Body of pancreas (tissue), 4 donors: Measurements from ENCODE around the gene ZFX.

Experiments used
- POLR2A ChIP-seq, 3 donors: fragments of 450-650 bp; IDR thresholded peaks; one replicate each; pipeline ENCODE4 v1.6.1; 2016; ENCODE audit warnings: antibody characterized with exemption in 3 of 3, mild to moderate bottlenecking in 2 of 3
- TF ChIP-seq, protein P1 (sequence below), 7 experiments: fragments of 450-650 bp in 4 of 7; fragments of 200-600 bp in 3 of 7; sonication (generic) in 3 of 7; IDR thresholded peaks; one replicate each; pipeline ENCODE4 v1.5.1; 2016 to 2019; ENCODE audit warnings: antibody characterized with exemption in 7 of 7

DNA sequence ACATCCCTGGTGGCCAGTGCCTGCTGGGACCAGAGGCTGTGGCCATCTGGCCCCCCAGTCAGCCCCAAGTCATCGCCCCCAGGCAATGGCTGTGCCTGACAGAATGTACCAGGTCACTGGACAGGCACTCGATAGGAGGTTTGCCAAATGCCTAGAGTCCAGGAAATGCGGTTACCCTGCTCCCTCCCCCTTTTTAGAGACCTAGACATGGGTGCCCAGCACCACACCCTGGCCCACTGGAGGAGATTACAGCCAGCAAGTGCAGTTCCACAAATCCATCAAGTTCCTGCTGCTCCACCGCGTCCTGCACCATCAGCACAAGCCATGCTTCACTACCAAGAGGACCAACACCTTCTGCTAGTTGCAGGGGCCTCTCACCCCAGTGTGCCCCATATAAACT lies 16.2 kb upstream of the ZFX start:
- TF ChIP-seq, protein P1, sequence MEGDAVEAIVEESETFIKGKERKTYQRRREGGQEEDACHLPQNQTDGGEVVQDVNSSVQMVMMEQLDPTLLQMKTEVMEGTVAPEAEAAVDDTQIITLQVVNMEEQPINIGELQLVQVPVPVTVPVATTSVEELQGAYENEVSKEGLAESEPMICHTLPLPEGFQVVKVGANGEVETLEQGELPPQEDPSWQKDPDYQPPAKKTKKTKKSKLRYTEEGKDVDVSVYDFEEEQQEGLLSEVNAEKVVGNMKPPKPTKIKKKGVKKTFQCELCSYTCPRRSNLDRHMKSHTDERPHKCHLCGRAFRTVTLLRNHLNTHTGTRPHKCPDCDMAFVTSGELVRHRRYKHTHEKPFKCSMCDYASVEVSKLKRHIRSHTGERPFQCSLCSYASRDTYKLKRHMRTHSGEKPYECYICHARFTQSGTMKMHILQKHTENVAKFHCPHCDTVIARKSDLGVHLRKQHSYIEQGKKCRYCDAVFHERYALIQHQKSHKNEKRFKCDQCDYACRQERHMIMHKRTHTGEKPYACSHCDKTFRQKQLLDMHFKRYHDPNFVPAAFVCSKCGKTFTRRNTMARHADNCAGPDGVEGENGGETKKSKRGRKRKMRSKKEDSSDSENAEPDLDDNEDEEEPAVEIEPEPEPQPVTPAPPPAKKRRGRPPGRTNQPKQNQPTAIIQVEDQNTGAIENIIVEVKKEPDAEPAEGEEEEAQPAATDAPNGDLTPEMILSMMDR (IDR thresholded peaks at IDR 0.05), result no peak
- TF ChIP-seq POLR2A (IDR thresholded peaks at IDR 0.05), result no peak
